ENCODE data around the gene OR8B8.
"Not testable (repeated sequence)": the region's sequence is repeated elsewhere in the genome, so short reads cannot be mapped to it uniquely, and the experiment has no call there.

The OR8B8 gene, protein sequence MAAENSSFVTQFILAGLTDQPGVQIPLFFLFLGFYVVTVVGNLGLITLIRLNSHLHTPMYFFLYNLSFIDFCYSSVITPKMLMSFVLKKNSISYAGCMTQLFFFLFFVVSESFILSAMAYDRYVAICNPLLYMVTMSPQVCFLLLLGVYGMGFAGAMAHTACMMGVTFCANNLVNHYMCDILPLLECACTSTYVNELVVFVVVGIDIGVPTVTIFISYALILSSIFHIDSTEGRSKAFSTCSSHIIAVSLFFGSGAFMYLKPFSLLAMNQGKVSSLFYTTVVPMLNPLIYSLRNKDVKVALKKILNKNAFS

DNA sequence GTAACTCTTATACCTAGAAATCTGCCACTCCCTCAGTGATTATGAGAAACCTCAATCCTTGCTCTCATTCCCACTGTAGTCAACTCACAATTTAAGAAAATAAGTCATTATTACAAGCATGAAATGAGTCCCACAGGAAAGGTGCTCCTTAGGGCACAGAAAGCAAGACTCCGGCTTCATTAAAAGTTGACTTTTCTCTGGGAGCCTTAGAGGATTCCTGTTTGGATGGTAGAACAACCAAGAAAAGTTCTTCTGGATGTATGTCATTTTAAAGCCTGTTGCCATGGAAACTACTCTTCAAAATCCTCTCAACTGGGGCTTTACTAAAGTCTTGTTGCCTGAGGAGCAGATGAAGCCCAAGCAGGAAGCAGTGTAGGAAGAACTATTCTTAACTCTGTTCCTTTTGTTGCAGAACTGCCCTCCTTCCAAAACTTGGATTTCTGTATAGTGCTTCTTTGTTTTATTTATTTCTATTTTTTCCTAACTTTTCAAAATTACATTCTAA, at the start of gene OR8B8:
TSS of gene OR8B8 (minus strand) at position 51 of the 505 bp plus-strand sequence. CDS start 4,611 bp downstream, outside the sequence.
- no peak for DNase-seq

DNA sequence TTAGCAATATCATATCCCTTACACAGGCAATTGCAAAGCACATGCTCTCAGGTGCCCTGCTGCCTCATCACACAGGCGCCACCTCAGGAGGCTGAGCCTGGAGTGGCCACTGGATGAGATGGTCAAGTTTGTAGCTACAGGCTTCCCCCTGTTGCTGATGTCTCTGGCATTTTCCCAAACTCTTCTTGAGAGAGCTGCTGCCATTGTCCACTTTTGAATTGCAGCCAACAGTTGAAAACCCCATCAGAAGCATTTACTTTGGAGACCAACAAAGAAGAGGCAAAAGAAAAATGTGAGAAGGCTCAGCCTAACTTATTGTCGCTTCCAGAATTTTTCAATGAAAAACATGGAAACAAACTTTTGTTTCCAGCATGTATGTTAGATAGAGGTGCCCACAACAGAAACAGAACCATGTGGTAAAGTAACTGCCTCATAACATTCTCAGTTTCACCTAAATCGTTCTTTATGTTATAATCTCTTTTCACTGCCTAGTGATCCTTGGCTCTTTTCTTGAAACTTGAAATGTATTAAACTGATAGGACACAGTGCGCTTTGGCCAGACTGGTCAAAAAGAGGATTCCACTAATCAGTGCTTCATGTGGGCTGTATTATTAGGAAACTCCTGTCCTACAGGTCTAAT, 47.6 kb upstream of the OR8B8 start:
- no peak for DNase-seq

DNA sequence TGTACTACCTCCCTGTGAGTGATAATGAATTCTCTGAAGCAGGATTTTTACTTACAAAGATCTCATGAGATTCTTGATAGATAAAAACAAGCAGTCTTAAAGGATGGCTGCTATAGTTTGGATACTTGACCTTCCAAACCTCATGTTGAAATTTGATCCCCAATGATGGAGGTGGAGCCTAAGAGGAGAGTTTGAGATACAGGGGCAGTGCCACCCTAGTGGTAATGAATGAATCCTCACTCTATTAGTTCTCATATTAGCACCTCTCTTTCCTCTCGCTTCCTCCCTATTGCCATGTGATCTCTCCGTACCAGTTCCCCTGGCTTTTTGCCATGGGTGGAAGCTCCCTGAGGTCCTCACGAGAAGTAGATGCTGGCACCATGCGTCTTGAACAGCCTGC, 37.9 kb upstream of the OR8B8 start:
- DNase-seq: no peak

DNA sequence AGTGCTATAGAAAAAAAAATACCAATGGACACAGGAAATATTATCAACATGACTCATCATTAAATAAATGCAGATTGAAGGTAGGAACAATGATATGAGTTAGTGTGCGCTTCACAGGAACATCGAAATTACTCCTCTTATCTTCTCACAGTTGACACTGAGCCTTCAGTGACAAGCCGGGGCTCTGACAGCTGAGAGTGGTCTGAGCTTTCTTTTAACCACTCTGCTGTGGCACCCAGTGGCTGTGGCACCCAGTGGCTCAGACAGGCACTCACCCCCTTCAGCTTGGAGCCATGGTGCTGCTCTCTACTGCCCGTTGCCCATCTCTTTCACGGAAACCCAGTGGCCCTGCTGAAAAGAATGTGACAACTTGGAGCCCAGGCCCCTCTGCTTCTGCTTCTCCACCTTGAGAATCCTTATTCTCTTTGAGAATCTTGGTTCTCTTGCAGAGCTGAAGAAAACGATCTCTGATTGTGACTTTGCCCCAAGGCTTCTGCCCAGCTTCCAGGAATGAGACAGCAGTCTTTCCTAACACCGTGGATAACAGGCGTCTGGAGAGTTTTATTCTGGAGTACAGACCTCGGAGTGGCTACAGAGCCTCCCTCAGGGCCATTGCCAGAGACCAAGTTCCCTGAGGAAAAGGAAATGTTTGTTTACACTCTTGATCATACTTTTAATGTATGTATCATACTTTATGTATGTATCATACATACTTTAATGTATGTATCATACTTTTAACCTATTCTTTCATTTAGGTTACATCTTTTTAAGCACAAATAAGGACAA, 37.1 kb upstream of the OR8B8 start:
- DNase-seq: no peak

DNA sequence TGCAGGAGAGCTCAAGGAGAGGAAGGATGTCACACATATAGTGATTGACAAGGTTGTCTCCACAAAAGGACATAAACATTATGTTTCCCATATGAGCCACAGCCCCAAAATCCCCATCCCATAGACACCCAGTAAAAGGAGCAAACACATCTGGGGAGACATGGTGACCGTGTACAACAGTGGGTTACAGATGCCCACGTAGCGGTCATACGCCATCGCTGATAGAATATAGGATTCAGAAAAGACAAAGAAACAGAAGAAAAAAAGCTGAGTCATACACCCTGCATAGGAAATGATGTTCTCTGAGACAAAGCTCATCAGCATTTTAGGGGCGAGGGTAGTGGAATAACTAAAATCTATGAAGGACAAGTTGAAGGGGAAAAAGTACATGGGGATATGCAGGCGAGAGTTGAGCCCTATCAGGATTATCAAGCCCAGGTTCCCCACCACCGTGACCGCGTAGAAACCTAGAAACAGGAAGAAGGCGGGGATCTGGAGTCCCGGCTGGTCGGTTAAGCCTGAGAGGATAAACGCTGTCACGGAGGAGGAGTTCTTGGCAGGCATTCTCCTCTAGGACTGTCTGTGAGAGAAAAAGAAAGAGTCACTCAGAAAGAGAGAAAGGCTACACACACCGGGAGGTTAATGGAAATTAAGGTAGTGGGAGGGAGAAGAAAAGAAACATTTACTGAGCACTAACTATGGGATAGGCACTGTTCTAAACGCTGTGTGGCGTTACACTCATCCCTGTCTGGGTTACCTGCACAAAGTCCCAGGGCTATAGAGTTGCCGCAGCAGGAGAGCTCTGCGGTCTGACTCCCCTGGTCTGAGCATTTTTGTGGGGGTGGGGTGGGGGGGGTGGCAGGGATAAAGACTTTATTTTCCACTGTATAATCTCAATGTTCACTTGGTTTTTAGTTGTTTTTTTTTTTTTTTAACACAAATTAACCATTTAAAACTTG, 36.1 kb upstream of the OR8B8 start:
- DNase-seq: no peak

DNA sequence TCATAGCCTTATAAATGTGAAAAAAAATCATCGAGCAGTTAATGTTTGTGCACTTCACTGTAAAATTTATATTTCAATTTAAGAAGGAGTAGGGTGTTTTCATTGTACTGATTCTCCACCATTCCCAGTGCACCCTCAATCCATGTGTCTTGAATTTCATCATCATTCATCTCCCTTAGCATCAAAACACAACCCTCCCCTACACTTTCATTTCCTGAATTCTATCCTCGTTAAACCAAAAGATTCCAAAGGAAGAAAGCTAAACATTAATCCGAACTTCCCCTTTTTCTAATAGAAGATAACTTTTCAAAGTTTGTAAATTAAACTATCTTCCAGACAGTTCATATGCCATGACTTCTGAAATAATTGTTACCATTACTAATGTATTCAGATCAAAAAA, 34.1 kb upstream of the OR8B8 start:
- no peak for DNase-seq

DNA sequence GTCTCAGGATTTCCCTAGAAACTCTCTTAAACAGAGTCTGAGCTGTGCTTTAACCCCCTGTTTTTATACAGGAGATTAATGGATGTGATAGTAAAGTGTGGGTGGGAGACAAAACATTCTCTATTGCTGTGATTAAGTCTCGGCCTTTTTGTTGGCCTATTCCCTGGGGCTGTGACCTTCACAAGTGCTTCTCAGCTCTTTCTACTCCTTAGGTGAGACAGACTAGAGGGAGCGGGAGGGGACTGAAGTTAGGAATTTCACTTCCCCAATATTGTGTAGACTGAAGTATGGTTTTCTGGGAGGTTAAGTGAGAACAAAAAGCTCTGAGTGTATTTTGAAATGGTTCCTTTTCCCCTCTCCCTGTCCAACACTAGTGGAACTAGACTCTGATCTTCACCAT, 29.8 kb upstream of the OR8B8 start:
- no peak for DNase-seq

DNA sequence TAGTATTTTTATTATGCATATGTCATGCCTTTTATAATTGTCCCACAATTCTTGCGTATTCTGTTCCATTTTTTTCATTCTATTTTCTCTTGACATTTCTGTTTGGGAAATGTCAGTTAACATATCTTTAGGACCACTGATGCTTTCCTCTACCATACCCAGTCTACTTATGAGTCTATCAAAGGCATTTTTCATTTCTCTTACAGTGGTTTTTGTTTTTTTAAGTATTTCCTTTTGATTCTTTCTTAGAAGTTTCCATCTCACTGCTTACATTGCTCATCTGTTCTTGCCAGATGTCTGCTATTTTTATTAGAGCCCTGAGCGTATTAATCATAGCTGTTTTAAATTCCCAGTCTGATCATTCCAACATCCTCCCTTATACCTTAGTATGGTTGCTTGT, 29.3 kb upstream of the OR8B8 start:
- DNase-seq: no peak

DNA sequence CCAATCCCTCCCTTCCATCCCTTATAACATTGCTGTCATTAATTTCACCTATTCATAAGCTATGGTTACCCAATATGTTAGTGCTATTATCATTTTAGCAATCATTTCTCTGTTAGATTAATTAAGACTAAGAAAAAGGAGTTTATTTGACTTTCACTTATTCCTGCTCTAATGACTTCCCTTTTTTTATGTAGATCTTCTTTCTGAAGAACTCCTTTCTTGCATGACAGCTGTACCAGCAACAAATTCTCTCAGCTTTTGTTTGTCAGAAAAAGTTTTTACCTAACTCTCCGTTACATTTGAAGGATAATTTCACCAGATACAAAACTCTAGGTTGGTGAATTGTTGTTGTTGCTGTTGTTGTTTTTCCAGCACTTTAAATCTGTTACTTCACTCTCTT, 28.6 kb upstream of the OR8B8 start:
- no peak for DNase-seq

DNA sequence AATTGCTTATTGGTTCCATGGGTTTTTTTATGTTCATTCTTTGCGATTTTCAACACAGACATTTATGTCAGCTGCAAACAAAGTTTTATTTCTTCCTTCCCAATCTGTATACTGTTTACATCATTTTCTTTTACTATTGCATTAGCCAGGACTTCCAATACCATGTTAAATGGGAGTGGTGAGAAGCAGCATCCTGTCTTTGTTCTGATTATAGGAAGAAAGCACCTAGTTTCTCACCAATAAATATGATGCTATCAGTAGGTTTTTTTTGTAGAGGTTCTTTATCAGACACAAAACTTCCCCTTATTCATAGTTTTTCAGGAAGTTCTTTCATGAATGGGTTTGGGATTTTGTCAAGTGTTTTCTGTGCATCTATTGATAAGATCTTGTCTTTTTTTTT, 28.0 kb upstream of the OR8B8 start:
- DNase-seq: no peak

DNA sequence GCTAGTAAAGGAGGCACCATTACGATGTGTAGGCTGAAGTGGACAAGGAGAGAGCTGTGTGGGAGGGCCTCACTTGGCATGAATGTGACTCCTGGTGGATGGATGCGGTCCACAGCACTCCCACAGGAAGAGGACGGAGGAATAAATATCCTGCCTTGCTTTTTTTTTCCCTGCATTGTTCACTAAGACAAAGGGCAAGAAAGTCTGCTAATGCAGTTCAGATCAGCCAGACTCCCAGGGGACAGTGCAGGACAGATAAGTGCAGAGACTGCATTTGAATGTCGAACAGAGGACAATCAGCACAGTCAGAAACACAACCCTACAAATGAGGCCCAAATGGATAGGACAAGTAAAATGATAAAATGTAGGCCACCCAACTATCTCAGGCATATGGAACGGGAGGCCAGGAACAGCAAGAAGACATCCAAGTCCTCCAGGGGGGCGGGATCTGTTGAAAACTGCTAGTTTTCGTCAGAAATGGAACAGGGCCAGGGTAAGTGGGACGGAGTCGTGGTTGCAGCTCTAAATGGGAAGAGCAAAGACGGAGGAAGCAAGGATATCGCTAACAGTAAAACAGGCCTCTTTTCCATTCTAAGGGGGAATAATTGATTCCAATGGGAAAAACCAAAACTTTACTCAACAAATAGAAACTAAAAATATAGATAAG, 25.2 kb upstream of the OR8B8 start:
- no peak for DNase-seq

DNA sequence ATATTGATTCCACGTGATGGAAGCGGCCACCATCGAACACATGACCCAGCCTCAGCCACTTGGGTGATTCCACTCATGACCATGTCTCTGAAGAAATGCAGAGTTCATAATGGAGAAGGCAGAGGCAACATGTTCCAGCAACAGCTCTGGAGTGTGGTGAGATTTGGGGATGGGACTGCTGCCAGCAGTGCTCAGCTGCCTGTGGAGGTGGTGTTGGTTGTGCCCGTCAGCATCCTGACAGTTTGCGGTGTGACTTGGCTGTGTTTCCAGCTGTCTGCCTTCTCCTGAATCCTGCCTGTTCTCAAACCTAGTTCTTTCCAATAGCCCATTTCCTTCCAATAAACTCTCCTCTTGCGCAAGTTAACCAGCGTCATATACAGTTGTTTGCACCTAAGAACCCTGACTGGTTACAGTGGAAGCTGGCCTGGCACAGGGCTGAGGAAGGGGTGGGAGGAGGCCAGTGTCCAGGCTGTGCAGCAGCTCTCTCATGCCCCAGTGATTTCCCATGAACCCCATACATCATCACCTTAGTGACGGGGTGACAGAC, 22.0 kb upstream of the OR8B8 start:
- DNase-seq: no peak

DNA sequence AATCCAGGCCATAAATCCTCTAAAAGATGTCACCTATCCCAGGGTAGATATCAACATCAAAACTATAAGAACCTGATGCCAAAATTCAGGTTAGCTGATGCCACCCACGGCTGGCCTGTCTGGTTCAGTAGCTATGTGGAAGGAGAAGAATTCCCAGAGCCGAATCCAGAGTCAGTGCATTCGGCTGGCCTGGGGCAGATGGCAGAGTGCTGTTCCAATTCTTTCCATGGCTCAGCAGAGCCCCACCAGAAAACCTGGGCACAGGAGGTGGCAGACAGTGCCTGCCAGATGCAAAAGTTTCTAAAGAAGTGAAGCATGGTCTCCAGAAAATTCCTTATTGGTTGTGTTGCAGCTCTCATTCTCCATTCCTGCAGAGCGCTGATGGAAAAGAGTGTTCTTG, 19.9 kb upstream of the OR8B8 start:
- no peak for DNase-seq

DNA sequence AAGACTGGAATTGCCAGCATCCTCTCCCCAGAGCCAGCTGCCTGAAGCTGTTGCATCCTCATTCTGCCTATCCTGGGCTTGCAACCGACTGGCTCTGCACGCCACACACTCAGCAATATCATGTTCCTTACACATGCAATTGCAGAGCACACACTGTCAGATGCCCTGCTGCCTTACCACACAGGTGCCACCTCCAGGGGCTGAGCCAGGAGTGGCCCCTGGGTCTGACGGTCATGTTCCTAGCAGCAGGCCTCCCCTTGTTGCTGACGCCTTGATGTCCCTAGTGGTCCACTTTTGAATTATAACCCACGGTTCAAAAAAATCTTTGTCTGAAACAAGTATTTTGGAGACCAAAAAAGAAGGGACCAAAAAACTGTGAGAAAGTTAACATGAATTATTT, 18.5 kb upstream of the OR8B8 start:
- no peak for DNase-seq

DNA sequence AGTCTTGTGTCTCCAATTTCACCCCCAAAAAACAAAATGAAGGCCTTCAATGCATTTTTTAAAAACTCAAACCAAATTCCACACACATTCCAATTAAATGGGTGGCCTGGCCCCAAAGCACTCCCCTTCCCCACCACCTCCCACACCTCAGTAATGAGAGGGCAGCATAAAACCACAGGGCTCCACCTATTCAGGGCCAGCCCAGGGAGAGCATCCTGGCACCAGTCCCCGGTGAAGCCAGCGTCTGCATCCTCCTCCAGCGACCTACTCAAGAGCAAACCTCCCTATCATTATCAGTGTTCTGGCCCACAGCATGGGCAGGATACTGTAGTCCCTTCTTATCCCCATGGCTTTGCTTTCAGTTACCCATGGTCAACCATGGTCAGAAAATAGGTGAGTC, 17.8 kb upstream of the OR8B8 start:
- DNase-seq: no peak

DNA sequence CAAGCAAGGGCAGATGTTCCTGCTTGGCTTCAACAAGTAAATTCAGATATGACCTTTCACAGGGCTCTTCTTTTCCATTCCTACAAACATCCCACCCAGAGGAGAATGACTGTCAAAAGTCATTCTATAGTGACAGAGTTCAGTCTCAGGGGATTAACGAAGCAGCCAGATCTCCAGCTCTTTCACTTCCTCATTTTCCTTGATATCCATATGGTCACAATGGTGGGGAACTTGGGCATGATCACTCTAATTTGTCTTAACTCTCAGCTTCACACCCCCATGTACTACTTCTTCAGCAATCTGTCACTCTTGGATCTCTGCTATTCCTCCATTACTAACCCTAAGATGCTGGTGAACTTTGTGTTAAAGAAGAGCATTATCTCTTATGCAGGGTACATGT, 15.0 kb upstream of the OR8B8 start:
- no peak for DNase-seq

DNA sequence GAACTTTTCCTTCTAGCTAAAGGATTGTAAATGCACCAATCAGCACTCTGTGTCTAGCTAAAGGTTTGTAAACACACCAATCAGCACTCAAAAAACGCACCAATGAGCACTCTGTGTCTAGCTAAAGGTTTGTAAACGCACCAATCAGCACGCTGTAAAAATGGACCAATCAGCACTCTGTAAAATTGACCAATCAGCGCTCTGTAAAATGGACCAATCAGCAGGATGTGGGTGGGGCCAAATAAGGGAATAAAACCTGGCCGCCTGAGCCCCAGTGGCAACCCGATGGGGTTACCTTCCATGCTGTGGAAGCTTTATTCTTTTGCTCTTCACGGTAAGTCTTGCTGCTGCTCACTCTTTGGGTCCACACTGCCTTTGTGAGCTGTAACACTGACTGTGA, 13.9 kb upstream of the OR8B8 start:
- not testable (repeated sequence) for DNase-seq

DNA sequence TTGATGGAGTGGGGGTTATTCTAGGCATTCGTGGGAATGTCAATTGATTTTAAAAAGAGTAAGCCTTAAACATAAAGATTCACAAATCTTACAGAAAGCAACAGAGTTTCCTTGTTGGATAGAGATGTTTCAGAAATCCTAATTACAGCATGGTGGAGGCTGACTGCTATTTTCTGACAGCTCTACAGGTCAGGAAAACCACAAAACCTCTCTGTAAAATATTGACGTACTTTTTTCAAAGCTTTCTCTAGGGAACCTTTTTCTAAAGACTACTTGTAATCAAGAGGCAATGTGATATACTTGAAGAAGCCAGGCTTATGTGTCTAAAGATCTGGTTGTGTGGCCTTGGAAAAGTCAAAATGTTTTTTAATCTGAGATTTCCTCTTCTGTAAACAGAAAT, 9.1 kb upstream of the OR8B8 start:
- DNase-seq: no peak

DNA sequence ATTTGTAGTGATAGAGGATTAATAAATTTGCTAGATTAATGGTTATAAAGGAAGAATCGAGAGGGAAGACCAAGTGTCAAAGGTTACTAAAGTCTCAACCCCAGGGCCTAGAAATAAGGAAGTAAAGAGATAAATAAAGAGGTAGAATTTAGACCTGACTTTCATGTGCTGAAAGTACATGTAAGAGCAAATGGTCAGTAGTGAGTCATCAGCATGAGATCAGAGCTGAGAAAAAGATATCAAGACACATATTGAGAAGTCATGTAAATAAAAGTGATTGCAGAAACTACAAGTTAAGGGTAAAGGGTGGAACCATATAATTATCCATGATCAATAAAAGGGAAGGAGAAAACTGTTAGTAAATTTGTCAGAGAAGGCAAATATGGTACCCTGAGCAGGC, 1.4 kb upstream of the OR8B8 start:
- no peak for DNase-seq

DNA sequence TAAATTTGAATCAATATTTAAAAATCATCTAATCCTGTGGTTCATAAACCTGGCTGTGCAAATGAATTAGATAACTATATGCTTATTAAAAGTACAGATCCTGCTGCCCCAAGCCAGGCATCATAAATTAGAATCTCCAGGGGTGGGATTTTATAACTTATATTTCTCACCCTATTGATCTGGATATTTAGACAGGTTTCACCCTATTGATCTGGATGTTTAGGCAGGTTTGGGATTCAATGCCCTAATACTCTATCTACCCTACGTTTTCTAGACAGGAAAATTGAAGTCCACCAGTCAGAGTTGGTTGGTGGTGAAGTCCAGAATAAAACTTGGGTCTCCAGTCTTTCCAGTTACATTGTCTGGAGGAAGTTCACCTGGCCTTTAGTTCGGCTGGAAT, 2.6 kb downstream of the OR8B8 start:
- no peak for DNase-seq

DNA sequence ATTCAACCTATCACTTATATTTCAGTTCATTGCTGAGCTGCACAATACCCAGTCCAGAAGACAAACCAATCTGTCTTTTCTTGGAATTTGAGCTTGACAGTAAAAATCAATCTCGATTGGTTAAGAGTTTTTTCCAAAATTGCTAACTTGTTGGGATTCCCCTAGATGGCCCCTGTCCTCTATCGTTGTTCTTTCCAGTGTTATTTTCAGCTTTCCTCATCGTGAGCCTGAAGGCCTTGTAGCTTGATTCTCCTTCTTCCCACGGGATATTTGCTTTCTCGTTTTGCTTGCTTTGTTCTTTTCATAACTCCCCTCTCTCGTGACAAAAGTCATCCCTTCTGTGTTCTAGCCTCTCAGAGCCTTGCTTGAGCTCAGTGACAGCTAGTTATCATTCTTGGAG, 3.1 kb downstream of the OR8B8 start:
- no peak for DNase-seq

DNA sequence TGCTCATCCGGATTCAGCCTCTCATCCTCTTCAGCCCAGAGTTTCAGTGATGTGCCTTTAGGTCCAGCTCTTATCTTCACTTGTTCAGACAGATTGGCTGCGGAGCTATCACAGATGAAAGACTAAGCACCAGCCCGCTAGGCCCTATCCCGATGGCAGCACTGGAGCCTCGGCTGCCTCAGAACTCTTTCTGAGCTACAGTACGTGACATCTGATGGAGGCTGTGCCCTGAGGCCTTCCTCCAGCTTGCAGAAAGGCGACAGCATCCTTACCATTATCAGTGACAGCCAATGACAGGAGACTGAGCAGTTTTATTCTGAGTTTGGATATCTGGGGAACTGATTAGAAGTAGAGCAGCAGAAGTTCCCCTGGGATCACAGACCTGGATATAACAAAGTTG, 4.0 kb downstream of the OR8B8 start:
- DNase-seq: no peak

Data from activated effector memory CD4-positive, alpha-beta T cell treated with anti-CD3 and anti-CD28 coated beads, Interleukin-2, amount 50 U/mL, for 16 hours (primary cell).